HG02852 (cell line): ENCODE measurements around the gene PSMA2.

Experiments used
- ATAC-seq: cut with Tn5 transposase; IDR thresholded peaks from one replicate; pipeline ENCODE4 v1.9.1; 2021; ENCODE audit warnings: mild to moderate bottlenecking, moderate library complexity; ENCODE audit not compliant: unreplicated experiment

Gene PSMA2

GRCh38 chr7:42931834-42932651 lies at the start of gene PSMA2, which contains the start of gene MRPL32:
Gene PSMA2, minus strand, starts transcription at chr7:42932174. Its CDS starts 16 bp downstream, at chr7:42932158.
Gene MRPL32, plus strand, starts transcription at chr7:42932376. Its CDS starts 11 bp downstream, at chr7:42932387.
- peak; percentile 99 for ATAC-seq

- no peak for ATAC-seq
These were observed 49.6 kb upstream of the PSMA2 start for GRCh38 chr7:42981601-42982000.

GRCh38 chr7:42980514-42980913 lies 48.5 kb upstream of the PSMA2 start:
- ATAC-seq: no peak

- ATAC-seq: no peak
These were observed 48.1 kb upstream of the PSMA2 start for GRCh38 chr7:42980084-42980483.

- ATAC-seq: no peak
These were observed 46.5 kb upstream of the PSMA2 start for GRCh38 chr7:42978496-42978895.

- no peak for ATAC-seq
These were observed 44.4 kb upstream of the PSMA2 start for GRCh38 chr7:42976371-42976770.

- ATAC-seq: no peak
These were observed 40.9 kb upstream of the PSMA2 start for GRCh38 chr7:42972699-42973500.

- no peak for ATAC-seq
These were observed 35.4 kb upstream of the PSMA2 start for GRCh38 chr7:42967391-42967790.

- no peak for ATAC-seq
These were observed 33.2 kb upstream of the PSMA2 start for GRCh38 chr7:42964849-42965805.

GRCh38 chr7:42964293-42964692 lies 32.3 kb upstream of the PSMA2 start:
- ATAC-seq: no peak

- no peak for ATAC-seq
These were observed 29.2 kb upstream of the PSMA2 start for GRCh38 chr7:42961170-42961569.

GRCh38 chr7:42960762-42961161 lies 28.8 kb upstream of the PSMA2 start:
- ATAC-seq: no peak

- no peak for ATAC-seq
These were observed 27.6 kb upstream of the PSMA2 start for GRCh38 chr7:42959549-42959948.

- no peak for ATAC-seq
These were observed 24.1 kb upstream of the PSMA2 start for GRCh38 chr7:42956062-42956461.

- ATAC-seq: no peak
These were observed 22.0 kb upstream of the PSMA2 start for GRCh38 chr7:42953994-42954393.

GRCh38 chr7:42952328-42952727 lies 20.4 kb upstream of the PSMA2 start:
- ATAC-seq: no peak

GRCh38 chr7:42950417-42950816 lies 18.4 kb upstream of the PSMA2 start:
- ATAC-seq: no peak

- no peak for ATAC-seq
These were observed 15.5 kb upstream of the PSMA2 start for GRCh38 chr7:42947521-42947920.

GRCh38 chr7:42946627-42946950 lies 14.6 kb upstream of the PSMA2 start:
- no peak for ATAC-seq

- ATAC-seq: peak; percentile 80
These were observed 14.1 kb upstream of the PSMA2 start for GRCh38 chr7:42945821-42946626.
